HL-60 (cell line): ENCODE data around the gene RANBP6.

Source experiments
- CTCF ChIP-seq: IDR thresholded peaks from one replicate; pipeline ENCODE4 v1.5.1; 2011; ENCODE audit warnings: low read length, control low read depth, inconsistent platforms; ENCODE audit not compliant: insufficient read depth
- REST ChIP-seq: IDR thresholded peaks from 2 replicates; pipeline ENCODE4 v1.6.1; 2012; ENCODE audit warnings: low read depth; ENCODE audit not compliant: insufficient replicate concordance

- no peak for TF ChIP-seq CTCF
- TF ChIP-seq REST = no peak
Observed at GRCh38 chr9:5988265-5988664, 27.2 kb downstream of the RANBP6 start.
